Measurements from ENCODE around the gene AVPR2. TPM values are rescaled to one million over a fixed set of nuclear protein-coding genes. Genes with fewer than 3 reads are reported as not detected.

Gene AVPR2
- polyA plus RNA-seq, 4 donors: 0.15 to 6.1 (median 1.9) TPM

- DNase-seq (ENCODE audit: low read depth in 4 of 4, low spot score in 3 of 4): no peak
Measured at GRCh38 chrX:153870791-153871360, 33.6 kb upstream of the AVPR2 start.

- DNase-seq (ENCODE audit: low read depth in 4 of 4, low spot score in 3 of 4): no peak
Measured at GRCh38 chrX:153871451-153871850, 33.0 kb upstream of the AVPR2 start.

DNA sequence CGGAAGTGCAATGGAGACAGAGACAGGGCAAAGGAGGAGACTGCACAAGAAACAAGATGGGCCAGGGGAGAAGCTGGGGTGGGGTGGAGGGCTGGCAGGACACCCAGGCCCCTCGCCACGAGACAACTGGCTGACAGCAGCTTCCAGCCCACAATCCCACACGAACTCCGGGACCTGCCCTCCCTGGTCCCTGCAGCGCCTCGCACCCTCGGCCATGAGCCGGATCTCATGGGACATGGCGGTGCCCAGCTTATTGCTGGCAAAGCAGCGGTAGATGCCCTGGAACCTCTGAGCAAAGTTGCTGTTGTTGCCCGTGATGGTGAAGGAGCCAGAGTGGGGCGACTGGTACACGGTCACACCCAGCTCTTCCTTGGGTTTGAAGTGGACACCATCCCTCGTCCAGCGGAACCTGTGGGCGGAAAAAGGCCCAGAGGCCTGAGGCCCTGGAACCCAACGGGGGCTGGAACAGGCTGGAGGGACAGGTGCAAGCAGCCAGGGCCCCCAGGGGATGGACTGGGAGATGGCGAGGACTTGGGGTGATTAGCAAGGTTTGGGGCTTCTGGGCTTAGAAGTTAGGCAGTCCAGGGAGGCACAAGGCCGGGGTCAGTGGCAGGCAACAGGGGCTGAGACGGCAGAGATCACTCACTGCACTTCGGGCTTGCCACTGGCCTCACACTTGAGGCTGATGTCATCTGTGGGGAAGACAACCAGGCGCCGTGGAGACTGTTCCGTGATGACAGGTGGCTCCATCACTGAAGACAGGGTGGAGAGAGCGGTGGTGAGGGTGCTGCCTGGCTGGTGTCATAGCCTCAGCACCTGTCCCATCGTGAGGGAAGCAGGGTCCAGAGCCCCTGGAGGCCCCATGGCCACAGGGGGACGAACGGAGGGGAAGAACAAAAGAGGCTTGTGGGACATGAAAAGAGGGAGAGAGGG lies 32.3 kb upstream of the AVPR2 start:
- DNase-seq (ENCODE audit: low read depth in 4 of 4, low spot score in 3 of 4): no peak

GRCh38 chrX:153873282-153874084 lies 31.0 kb upstream of the AVPR2 start:
- DNase-seq (ENCODE audit: low read depth in 4 of 4, low spot score in 3 of 4): no peak

- DNase-seq (ENCODE audit: low read depth in 4 of 4, low spot score in 3 of 4): no peak
Measured at GRCh38 chrX:153874085-153874365, 30.4 kb upstream of the AVPR2 start.

DNA sequence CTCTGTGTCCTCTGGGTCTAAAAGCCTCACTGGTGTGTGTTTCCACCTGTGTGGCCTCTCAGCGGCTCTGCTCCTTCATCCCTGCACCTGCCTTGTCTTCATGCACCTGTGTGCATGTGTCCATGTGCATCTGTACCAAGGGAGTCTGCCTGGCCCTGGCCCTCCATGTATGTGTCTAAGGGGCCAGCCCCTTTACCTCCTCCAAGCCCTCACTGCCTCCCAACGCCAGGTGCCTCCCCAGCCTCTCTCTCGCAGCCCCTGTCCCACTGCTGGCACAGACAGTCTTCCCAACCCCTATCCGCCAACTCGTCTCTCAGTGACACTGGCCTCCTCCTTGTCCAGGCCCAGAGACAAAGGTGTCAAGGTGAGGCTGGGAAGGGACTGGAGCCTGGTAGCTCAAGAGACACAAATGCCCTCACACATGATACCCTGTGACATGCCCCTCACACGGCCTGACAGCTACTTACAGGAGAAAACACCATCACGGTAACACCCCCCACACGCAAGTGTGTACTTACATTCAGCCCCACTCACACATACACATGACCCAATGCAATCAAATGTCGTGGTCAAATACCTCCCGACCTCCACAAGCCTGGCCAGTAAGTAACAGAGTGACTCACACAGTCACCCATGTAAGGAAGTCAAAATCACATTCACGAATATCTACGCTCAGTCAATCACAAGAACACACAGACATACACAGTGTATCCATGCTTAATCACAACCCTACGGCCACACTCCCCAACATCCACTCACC lies 29.9 kb upstream of the AVPR2 start:
- DNase-seq (ENCODE audit: low read depth in 4 of 4, low spot score in 3 of 4): no peak

- DNase-seq (ENCODE audit: low read depth in 4 of 4, low spot score in 3 of 4): no peak
Measured at GRCh38 chrX:153875391-153876111, 28.9 kb upstream of the AVPR2 start.

- no peak for DNase-seq (ENCODE audit: low read depth in 4 of 4, low spot score in 3 of 4)
Measured at GRCh38 chrX:153876112-153876491, 28.4 kb upstream of the AVPR2 start.

- DNase-seq (ENCODE audit: low read depth in 4 of 4, low spot score in 3 of 4): no peak
Measured at GRCh38 chrX:153877571-153878261, 26.8 kb upstream of the AVPR2 start.

DNA sequence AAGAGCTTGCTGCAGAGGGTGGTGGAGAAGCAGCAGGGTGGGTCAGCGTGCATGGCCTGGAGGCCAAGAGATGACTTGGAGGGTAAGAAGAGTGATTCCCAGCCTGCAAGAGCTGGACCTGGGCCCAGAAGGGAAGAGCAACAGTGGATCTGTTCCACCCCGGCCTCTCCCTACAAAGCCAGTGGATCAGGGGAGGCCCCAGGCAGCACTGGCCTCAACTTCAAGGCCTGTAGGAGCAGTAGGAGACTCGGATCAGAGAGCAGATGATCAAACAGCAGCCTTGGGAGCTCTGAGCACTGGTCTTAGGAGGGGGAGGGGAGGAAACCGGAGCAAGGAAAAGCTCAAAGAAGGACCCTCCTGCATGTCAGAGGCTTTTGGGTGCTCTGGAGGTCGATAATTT lies 26.1 kb upstream of the AVPR2 start:
- DNase-seq (ENCODE audit: low read depth in 4 of 4, low spot score in 3 of 4): no peak

GRCh38 chrX:153878969-153879653 lies 25.4 kb upstream of the AVPR2 start:
- DNase-seq (ENCODE audit: low read depth in 4 of 4, low spot score in 3 of 4): no peak

DNA sequence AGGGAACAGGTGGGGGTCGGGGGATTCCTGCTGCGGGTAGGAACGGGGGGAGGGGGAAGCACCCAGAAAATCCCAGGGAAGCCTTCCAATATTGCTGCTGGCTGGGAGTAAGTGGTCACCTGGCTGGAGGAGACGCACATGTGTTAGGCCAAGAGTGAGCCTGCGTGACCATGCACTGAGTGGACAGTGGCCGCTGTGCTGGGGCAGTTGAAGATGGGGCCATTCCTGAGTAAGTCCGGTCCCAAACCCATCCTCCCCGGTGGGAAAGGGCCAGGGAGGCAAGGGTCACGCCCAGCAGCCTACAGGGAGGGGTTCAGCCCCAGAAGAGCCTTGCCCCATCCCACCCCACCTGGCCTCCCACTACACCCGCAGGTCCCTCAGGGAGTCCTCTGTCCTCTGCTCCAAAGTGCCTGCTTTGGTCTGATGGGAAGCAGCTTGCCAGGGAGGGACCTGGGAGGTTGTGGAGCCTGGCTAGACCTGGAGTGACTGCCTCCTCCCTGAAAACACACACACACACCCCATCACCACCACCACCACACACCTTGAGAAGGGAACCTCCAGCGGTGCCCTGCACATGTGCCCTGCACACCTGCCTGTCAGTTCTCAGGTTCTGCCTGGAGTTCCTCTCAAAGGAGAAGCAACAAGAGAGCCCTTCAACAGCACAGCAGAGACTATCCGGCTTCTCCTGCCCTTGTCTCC lies 24.6 kb upstream of the AVPR2 start:
- no peak for DNase-seq (ENCODE audit: low read depth in 4 of 4, low spot score in 3 of 4)

GRCh38 chrX:153880440-153880815 lies 24.0 kb upstream of the AVPR2 start:
- no peak for DNase-seq (ENCODE audit: low read depth in 4 of 4, low spot score in 3 of 4)

- DNase-seq (ENCODE audit: low read depth in 4 of 4, low spot score in 3 of 4): no peak
Measured at GRCh38 chrX:153881281-153881680, 23.2 kb upstream of the AVPR2 start.

DNA sequence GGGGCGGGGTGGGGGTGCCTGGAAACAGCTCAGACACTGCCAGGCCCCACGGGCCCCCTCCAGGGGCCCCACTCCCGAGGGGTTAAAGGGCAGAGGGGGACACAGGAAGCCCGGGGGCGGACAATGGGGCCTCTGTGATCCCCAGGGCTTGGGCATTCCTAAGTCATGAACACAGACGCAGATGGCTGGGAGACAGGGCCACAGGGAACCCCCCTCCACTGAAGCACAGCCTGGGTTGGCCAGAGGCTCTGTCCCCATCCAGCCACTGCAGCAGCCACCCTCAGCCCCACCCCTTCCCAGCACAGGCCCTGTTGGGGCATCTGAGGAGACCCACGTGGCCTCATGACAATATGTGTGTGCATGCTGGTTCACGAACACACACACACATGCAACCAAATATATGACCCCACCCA lies 22.4 kb upstream of the AVPR2 start:
- DNase-seq (ENCODE audit: low read depth in 4 of 4, low spot score in 3 of 4): no peak

- DNase-seq (ENCODE audit: low read depth in 4 of 4, low spot score in 3 of 4): no peak
Measured at GRCh38 chrX:153882557-153882956, 21.9 kb upstream of the AVPR2 start.

DNA sequence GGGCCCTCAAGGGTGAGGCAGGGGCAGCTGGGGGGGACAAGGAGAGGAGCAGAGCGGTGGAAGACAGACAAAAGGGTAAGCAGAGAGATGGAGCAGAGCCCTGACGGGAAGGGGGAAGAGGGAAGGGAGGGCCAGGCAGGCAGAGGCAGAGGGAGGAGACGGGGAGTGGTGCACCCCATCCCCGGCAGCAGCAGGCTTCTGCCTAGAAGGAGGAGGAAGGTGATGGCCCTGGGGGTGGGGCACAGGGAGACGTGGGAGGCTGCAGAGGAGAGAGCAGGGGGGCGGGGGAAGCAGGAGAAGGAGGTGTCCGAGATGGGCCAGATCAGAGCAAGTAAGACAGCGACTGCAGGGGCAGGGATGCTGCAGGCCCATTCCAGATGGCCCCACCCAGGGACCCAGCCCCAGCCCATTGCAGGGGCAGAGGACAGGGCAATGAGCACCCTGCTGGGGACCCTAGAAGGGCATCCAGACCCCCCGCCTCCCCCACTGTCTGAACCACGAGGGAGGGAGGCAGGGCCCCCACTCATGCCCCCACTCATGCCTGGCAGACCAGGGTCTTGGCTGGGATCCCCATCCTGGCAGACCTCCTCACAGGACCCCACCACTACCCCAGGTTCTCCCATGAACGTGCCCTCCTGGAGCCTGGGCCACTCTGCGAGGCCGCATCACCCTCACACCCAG lies 21.2 kb upstream of the AVPR2 start:
- DNase-seq (ENCODE audit: low read depth in 4 of 4, low spot score in 3 of 4): no peak

DNA sequence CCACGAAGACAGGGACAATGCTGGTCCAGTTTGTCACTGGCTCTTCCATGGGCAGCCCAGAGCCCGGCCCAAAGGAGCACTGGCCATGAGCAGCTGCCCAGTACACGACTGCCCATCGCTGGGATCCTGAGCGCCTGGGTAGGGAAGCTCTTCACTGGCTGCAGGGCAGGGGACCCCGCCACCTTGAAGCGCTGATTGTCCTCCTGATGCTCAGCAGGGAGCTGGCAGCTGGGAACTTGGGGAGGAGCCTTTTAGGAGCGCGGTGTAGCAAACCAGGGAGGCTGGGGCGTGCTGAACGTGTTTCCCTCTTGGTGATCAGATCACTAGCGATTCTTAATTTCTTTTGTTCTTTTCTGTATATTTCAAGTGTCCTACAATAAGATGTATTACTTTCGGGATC lies 20.3 kb upstream of the AVPR2 start:
- DNase-seq (ENCODE audit: low read depth in 4 of 4, low spot score in 3 of 4): no peak

Data from left renal pelvis (tissue), 4 donors.